Measurements from ENCODE around the gene KCNH4.
"Not testable (repeated sequence)": the region's sequence is repeated elsewhere in the genome, so short reads cannot be mapped to it uniquely, and the experiment has no call there.

Gene KCNH4

DNA sequence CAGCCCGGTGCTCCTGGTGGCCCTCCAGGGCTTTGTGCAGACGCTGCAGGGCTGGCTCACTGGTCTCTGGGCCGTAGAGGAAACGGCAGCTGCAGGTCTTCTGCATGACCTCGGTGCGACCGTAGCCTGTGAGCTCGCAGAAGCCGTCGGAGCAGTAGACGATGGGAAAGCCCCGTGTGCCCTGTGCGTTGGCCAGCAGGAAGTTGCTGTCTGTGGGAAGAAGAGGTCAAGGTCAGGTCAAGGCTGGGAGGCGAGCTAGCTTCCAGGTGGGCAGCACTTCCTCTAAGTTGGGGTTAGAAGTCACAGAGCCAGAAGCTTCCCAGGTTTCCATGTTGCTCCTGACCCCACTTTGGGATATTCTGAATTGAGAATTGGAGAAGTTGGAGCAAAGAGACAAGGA is 2.1 kb downstream of the KCNH4 start:
- no peak for DNase-seq (ENCODE audit: low spot score)

- DNase-seq (ENCODE audit: low spot score): no peak
These were observed 3.3 kb downstream of the KCNH4 start for GRCh38 chr17:42177684-42178083.

DNA sequence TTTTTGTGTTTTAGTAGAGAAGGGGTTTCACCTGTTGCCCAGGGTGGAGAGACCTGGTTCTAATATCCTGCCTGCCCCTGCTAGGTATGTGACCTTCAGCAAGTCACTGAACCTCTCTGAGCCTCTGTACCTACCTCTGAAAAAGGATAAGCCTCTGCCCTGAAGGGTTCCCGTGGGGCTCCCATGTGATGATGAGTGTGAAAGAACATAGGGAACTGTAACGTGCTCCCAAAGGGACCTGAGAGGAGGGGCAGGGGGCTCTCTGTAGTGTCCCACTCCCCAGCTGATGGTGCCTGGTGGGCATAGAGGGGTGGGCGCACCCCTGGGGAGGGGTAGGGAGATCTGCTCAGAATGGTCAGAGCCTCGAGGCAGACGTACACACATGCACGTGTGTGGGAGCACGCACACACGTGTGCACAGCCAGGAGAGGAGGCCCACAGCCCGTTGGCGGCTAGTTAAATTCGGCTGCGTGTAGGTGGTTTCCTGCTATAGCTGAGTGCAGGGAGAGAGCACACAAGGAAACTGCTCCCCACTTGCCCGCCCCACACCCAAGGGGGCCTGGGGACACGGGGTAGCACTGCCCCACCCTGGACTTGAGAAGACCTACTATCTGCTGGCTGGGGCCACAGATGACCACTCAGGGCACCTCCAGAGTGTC is 6.7 kb downstream of the KCNH4 start:
- DNase-seq (ENCODE audit: low spot score): no peak

DNA sequence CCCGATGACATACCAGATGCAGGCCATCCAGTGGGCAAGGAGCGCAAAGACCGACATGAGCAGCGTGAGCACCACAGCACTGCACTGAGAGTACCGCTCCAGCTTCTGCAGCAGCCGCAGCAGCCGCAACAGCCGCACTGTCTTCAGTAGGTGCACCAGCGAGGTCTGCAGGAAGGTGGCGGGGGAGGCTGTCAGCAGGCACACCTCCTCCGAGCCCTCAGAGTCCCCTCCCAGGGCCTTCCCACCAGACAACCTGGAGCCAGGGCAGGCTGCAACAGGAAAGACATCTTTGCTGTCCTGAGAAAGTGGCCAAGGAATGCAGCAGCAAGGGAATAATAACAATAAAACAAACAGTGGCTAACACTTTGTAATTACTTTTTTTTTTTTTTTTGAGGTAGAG is 9.1 kb downstream of the KCNH4 start:
- DNase-seq (ENCODE audit: low spot score): peak; percentile 68

- no peak for DNase-seq (ENCODE audit: low spot score)
These were observed 11.6 kb downstream of the KCNH4 start for GRCh38 chr17:42169351-42169750.

- no peak for DNase-seq (ENCODE audit: low spot score)
These were observed 13.1 kb downstream of the KCNH4 start for GRCh38 chr17:42167807-42168206.

- DNase-seq (ENCODE audit: low spot score): no peak
These were observed 14.7 kb downstream of the KCNH4 start for GRCh38 chr17:42166196-42166763.

DNA sequence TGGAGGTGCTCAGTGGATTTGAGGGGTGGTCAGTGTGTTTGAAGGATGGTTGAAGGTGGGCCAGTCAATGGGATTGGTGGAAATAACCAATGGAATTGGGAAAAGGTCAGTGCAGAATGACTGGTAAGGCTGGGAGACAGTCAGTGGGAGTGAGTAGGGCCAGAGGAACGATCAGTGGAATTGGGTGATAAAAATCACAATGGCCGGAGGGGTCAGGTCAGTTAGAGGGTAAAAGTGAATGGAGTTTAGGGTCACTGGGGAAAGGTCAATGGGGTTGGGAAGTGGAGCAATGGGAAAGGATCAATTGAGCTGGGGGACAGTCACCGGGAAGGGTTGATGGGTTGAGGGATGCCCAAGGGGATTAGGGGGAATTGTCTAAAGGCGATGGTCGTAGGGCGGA is 15.2 kb downstream of the KCNH4 start:
- no peak for DNase-seq (ENCODE audit: low spot score)

GRCh38 chr17:42163696-42164407 is 17.1 kb downstream of the KCNH4 start:
- DNase-seq (ENCODE audit: low spot score): no peak

GRCh38 chr17:42163113-42163512 is 17.8 kb downstream of the KCNH4 start:
- peak; percentile 85 for DNase-seq (ENCODE audit: low spot score)

DNA sequence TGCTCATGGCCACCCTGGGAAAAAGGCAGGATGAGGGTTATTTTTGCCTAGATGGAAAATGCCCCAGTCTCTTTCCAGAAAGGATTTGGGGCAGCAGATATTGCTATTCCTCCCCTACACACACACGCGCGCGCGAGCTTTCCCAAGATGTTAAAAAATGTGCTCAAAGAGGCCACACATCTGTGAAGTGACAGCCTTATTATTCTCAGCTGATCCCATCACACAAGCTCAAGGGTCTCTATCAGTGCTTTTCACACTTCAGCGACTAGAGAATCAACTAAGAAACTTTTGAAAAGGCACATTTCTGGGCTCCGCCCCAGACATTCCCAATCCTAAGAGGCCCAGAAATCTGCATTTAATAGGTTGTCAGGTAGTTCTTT is 20.4 kb downstream of the KCNH4 start:
- no peak for DNase-seq (ENCODE audit: low spot score)

- no peak for DNase-seq (ENCODE audit: low spot score)
These were observed 21.0 kb downstream of the KCNH4 start for GRCh38 chr17:42159796-42160530.

DNA sequence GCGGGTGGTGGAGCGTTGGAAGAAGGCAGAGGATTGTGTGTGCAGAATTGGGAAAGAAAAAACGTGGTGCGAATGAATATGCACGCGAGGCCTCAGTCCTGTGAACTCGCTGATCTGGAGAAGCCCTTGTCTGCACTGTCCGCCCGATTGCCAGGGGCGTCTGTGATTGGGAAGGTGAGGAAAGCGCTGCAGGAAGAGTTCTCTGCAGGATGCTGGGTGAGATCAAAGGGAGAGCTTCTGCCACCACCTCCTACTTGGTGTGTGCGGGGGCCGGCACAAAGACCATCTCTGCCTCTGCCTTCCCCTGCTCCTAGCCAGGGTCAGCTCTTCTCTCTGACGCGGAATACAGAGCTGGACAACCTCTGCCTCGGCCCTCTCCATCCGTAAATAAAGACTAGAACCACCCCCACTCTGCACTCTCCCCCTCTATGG is 25.3 kb downstream of the KCNH4 start:
- DNase-seq (ENCODE audit: low spot score): no peak

DNA sequence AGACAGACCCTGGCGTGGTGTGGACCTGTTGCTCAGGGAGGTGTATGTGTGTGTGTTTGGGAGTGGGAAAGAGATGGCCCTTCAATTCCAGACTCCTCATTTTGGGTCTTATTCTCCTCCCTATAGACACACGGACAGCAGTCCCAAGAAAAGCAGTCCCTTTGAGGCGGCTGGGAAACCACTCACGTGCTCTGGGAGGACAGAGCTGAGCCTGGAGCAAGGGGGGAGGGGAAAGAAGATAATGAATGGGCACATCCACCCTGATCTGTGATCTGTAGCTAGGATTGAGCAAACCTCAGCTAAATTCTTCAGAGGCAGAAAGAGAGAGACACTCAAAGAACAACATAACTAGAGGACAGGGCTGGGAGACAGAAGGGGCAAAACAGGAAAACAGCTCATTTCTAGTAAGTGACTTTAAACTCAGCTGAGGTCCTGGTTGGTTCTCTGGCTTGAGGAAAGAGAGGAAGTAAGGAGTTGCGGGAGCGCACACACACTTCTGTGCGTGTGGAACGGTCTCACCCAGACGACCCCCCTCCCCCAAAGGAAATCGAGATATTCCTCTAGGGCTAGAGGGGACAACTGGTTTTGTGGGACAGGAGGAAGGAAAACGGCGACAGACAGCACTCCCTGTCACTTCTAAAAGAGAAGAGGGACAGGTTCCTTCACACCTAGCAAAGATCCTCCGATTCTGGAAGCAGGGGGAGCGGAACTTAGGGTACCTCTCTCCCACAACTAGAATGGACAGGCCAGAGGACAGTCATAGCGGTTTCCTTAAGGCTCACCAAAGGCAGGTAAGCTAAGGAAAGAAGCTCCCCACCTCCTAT is 26.8 kb downstream of the KCNH4 start:
- DNase-seq (ENCODE audit: low spot score): no peak

DNA sequence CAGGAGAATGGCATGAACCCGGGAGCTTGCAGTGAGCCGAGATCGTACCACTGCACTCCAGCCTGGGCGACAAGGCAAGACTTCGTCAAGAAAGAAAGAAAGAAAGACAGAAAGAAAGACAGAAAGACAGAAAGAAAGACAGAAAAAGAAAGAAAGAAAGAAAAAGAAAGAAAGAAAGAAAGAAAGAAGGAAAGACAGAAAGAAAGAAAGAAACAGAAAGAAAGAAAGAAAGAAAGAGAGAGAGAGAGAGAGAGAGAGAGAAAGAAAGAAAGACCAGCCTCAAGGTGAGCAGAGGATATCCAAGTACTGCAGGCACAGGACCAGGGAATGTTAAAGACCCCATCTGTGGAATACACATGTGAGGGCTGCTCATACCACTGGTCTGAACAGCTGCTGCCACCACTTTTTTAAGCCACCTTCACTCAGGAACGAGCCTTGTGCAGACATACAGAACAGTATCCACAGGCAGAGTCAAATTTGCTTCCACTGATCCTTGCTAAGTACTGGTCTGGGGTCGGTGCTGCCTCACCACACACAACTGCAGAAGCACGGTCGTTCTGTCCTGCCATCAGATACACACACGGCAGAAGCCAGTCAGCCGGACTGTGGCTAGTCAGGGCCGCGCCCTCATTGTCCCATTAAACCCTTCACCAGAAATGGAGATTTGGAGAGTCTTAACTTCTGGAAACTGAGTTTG is 33.9 kb downstream of the KCNH4 start:
- no peak for DNase-seq (ENCODE audit: low spot score)

DNA sequence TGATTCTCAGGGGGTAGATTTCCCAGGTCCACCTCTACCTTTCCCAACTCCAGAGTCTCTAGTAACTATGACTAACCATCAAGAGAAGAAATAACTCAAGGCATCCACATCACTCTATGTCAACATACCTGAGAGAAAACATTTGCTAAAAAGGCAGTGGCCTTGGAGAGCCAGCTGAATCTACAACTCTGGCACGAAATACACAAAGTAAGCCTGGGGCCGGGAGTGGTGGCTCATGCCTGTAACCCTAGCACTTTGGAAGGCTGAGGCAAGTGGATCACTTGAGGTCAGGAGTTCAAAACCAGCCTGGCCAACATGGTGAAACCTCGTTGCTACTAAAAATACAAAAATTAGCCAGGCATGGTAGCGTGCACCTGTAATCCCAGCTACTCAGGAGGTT is 37.8 kb downstream of the KCNH4 start:
- not testable (repeated sequence) for DNase-seq (ENCODE audit: low spot score)

DNA sequence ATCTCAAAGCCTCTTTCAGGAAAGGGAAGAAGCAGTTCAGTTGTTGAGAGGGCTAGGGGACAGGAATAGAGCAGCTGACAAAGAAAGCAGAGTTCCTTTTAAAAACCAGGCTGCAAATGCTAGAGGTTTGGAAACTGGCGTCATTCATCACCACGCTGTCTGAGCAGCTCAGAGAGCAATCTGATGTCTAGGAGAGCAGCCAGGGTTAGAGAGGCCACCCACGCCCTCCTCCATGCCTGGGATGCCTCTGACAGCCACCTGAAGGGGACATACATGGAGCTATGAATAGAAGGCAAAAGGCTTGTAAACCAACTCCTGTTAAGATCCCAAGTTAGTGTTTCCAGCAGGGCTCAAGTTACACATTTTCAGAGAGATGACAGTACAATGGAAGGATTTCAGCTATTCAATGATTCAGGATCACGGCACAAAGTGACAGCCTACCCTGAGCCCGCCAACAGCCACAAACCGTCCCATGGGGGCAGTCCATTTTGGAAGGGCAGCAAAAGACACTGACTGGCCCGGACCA is 38.5 kb downstream of the KCNH4 start:
- DNase-seq (ENCODE audit: low spot score): no peak

DNA sequence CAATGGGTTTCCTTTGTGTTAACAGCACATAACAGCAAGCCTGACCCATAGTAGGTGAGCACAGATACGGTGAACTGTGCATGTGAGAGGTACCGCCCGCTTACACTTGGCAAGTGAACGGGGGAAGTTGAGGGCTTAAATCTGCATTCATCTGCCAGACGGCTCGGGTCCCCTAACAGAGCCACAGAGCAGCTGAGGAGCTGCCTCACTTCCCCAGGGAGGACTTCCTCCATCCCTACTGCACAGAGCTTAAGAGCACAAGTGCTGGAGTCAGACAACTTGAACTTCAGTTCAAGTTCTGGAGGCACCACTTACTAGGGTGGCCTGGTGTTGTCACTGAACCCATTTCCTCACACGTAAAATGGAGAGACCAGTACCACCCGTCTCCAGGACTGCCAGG is 39.6 kb downstream of the KCNH4 start:
- DNase-seq (ENCODE audit: low spot score): no peak

DNA sequence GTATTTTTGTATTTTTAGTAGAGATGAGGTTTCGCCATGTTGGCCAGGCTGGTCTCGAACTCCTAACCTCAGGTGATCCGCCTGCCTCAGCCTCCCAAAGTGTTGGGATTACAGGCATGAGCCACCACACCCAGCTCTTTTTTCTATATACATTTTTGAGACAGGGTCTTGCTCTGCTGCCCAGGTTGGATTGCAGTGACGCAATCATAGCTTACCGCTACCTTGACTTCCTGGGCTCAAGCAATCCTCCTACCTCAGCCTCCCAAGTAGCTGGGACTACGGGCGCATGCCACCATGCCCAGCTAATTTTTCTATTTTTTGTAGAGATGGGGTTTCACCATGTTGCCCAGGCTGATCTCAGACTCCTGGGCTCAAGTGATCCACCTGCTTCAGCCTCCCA is 40.3 kb downstream of the KCNH4 start:
- DNase-seq (ENCODE audit: low spot score): not testable (repeated sequence)

GRCh38 chr17:42138749-42139492 is 42.0 kb downstream of the KCNH4 start:
- no peak for DNase-seq (ENCODE audit: low spot score)

Data from iPS-NIHi11 (cell line).